ENCODE results near the gene TIAM2.

DNA sequence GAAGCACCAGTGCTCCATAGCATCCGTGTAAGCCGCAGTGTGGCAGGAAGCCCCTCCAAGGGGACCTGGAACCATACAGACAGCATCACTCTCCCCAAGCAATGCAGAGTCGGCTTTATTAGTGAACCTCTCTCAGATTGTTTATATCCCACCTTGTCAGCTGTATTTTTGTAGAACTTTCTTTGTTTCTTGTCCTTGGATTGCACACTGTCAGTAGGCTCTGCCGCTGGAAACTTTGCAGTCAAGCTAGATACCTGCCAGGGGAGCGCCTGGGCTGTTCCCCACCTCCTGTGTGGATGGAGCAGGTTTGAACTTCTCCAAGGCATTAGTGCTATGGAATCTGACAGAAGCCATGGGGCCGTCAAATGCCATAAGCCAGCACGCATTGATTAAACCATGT, 250.1 kb downstream of the TIAM2 start:
- TF ChIP-seq EZH2 (IDR thresholded peaks at IDR 0.05; ENCODE audit: borderline replicate concordance, low read depth, low read length, severe bottlenecking) (no peak), CTCF (IDR thresholded peaks at IDR 0.05; ENCODE audit: borderline replicate concordance, extremely low read depth, low read length, poor library complexity, severe bottlenecking) (no peak)

All from DND-41 (cell line).